Fibroblast of skin of back (primary cell): ENCODE data around the gene MTHFD1L.
A peak's percentile ranks its signal among the peaks of the same experiment; 100 is the strongest.

Experiments used
- DNase-seq: peaks from one replicate; pipeline ENCODE4 v3.0.0-alpha.2; 2013

Gene MTHFD1L

DNA sequence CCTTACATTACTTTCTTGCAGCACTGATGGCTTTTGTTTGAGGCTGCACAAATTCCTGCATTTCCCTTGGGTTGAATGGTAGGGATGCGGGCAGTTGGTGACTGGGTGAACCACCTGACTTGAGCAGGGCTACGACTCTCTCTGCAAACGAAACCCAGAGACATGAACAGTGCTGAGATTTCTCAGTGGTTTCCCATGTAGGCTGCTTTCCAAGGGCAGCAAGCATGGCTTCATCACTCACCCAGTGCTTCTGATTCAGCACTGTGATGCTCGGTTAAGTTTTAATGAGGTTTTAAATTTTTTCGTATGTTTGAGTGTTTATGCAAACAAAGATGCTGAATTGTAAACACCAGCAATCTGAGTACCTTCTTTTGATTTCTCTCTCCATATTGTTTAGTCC, 127.2 kb downstream of the MTHFD1L start:
- DNase-seq: no peak

- no peak for DNase-seq
These were observed 127.8 kb downstream of the MTHFD1L start for GRCh38 chr6:150993253-150993652.

- DNase-seq: no peak
These were observed 128.5 kb downstream of the MTHFD1L start for GRCh38 chr6:150994026-150994425.

GRCh38 chr6:150996968-150997367, 131.5 kb downstream of the MTHFD1L start:
- no peak for DNase-seq

DNA sequence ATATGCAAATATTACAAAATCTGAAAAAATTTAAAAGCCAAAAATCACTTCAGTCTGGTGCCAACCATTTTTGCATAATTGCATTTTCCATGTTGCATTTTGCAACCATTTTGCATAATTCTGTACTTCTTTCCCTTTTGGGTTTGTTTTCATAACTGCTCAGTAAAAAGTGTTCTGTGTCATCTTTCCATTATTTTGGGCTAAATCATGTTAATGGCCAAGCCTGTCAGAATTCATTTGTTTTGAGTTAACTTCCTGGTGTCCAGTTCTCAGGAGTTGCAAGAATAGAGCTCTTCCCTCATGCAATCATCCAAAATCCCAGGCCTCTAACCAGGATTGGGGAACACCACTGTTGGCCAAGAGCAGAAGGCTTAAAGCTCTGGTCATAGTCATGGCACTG, 133.6 kb downstream of the MTHFD1L start:
- DNase-seq: no peak

- DNase-seq: no peak
These were observed 134.1 kb downstream of the MTHFD1L start for GRCh38 chr6:150999576-150999975.

GRCh38 chr6:151001387-151002056, 136.0 kb downstream of the MTHFD1L start:
- no peak for DNase-seq

DNA sequence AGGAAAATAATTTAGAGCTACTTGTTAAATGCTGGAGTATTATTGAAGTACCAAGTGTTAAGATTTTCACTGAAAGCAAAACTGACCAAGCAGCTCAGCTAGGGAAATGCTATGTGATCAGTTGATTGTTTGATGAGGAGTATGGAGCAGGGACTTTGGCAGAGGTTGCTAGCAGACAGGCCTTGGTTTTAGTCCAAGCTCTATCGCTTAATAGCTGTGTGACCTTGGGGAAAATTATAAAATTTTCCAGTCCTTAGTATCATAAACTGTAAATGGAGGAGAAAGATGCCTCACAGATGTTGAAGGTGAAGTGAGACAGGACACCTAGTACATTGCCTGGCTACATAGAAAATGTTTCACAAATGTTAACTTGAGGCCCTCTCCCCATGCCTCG, 136.6 kb downstream of the MTHFD1L start:
- DNase-seq: no peak

- DNase-seq: no peak
These were observed 137.0 kb downstream of the MTHFD1L start for GRCh38 chr6:151002491-151002935.

DNA sequence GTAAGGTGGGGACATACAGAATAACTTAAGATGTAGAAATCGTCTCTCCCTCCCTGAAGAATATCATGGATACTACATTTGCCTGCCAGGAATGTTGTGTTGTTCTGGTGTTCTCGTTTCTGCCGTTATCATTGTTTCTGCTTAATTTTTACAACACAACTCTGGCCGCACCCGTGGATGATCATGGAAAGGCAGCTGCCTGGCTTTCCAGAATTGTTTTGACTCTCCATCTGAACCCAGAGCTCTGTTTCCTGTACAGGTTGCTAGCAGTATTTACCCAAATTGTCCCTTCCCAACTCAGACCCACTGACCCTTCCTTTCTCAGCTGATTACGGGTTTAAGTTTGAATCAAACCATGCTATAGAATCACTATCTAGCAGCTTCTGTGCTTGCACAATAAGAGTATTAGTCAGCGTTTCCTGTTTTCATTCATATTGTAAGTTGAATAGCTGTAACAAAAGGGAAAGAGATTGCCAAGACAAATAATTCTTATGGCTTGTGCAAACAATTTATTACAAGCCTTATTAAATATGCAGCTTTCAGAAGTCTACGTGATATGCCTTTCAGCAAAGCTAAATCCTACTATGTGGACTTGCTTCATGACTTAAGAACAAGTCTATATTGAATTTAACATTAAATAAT, 139.0 kb downstream of the MTHFD1L start:
- DNase-seq: peak; percentile 94

DNA sequence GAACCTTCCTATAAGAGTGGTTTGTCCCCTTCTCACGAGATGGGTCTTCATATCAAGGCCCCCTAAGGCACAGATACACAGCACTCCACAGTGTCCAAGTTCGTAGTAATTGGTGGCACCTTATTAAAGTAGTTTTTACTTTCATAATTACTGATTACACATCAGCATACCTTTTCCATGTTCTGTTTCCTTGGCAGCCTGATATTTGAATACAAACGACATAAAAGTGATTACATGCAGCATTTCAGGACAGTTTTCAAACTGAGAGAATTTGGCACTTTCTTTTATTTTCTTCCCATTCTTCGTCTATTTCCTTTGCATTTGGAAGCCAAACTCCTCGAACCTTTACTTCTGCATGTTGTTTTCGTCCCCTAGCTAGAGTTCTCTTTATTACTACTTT, 139.7 kb downstream of the MTHFD1L start:
- no peak for DNase-seq

DNA sequence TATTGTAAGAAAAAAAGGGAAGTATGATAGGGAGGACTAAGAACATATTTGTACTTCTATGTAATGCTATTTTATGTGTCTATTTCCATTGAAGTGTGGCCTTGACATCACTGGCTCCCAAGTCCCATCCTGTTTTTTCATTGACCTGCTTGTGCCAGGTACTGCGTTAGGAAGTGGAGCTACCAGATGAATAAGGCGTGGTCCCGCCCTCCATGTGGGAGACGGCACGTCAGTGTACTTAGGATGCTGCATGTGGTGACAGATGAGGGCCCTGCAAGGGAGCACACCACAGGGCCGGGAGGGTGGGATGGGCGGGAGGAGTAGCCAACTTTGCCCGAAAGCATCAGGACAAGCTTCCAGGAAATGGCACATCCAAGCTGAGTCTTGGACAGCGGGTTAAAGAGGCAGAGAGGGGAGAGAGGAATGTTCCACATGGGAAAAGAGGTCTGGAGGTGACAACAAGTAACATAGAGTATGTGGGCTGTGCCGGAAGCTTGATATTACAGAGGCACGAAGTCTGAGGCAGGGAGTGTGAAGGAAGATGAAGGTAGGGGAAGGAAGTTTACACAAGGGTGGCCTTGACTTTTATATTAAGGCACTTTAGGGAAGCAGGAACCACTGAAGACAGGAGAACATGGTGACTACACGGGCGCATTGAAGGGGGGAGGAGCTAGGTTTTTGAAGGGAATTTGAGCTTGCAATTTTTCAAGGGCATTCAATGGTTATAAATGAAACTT, 140.6 kb downstream of the MTHFD1L start:
- DNase-seq: no peak

GRCh38 chr6:151007076-151007475, 141.6 kb downstream of the MTHFD1L start:
- no peak for DNase-seq

- DNase-seq: no peak
These were observed 142.4 kb downstream of the MTHFD1L start for GRCh38 chr6:151007922-151008321.

DNA sequence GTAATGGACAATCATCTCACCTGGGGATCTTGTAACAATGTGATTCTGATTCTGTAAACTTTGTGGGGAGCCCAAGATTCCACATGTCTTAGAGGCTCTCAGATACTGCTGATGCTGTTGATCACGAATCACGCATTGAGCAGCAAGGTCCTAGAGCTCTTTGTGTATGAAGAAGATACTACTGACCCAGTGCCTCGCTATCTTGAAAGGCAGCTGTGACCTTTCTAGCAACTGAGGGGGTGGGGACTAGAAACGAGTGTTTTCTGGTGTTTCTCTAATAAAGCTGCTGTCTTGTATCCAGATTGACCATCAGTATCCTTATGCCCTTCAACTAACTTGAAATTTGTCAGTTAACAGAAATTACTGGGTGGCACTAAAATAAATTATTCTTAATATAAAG, 142.9 kb downstream of the MTHFD1L start:
- no peak for DNase-seq

GRCh38 chr6:151009576-151009975, 144.1 kb downstream of the MTHFD1L start:
- no peak for DNase-seq

GRCh38 chr6:151010071-151010470, 144.6 kb downstream of the MTHFD1L start:
- no peak for DNase-seq

DNA sequence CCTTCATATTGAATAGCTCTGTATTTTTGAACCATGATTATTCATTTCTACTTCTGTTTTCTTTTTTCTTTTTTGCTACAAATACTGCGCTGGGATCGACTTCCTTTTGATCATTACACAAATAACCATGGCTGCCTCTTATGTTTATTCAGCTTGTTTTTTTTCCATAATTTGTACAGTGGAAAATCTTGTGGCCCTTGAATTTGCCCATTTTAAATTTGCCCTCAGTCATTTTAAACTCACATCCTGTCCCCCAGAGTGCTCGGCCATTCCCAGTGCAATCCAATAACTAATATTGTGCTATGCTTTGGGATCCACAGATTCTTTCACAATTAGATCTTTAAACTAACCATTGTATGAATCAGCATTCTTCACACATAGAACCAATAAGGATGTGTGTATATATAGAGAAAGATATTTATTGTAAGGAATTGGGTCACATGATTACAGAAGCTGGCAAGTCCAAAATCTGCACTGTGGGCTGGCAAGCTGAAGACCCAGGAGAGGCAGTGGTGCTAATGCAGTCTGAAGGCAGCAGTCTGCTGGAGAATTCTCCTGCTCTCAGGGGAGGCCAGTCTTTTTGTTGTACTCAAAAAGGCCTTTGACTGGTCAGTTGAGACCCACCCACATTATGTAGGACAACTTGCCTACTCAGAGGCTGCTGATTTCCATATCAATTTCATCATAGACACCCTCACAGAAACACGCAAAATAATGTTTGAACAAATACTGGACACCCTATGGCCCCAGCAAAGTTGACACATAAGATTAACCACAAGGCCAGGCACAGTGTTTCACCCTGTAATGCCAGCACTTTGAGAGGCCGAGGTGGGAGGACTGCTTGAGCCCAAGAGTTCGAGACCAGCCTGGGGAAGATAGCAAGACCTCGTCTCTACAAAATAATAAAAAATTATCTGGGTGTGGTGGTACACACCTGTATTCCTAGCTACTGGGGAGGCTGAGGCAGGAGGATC, 147.1 kb downstream of the MTHFD1L start:
- DNase-seq: peak; percentile 92

DNA sequence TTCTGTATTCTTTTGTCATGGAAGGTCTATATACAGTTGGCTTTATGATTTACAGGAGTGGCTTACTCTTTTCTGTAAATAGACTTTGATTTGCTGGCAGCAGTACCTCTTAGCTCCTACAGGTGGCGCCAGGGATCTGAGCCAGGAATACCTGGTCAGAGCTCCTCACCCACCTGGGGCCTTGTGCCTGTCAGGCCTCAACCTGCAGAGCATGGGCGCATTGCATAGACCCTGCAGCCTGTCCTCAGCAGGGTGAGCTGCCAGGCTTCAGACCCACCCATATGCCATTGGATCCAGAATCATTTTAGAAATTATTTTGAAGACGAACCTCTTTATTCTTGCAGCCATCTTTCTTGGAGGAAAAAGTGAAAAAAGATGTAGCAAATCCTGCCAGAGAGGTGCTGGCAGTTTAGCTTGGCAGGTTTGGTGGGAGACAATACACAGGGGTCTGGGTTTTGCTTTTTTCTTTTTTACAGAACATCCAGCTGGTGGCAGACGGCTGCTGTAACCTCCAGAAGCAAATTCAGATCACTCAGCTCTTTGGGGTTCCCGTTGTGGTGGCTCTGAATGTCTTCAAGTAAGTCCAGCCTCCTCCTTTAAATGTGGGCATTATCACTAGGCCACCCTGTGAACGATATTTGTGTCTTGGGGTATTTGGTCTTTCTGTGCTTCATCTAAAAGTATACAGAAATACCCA, 149.1 kb downstream of the MTHFD1L start:
- peak; percentile 64 for DNase-seq

GRCh38 chr6:151015101-151015700, 149.7 kb downstream of the MTHFD1L start:
- peak; percentile 64 for DNase-seq

GRCh38 chr6:151016107-151016506, 150.6 kb downstream of the MTHFD1L start:
- DNase-seq: no peak
